Frontal cortex (tissue), 4 donors: ENCODE results near the gene FUBP1. TPM values are rescaled to one million over a fixed set of nuclear protein-coding genes. Genes with fewer than 3 reads are reported as not detected.

Experiments
- DNase-seq, 2 donors: peaks; one replicate each; pipeline ENCODE4 v3.0.0; 2012; ENCODE audit warnings: low spot score in 2 of 2
- FAIRE-seq: peaks from 2 replicates; lab custom pipeline; 2012; peaks lifted over from hg19 to GRCh38; lab: Jason Lieb, UNC
- small RNA-seq: library from RNA; depleted of rRNA; stranded (forward); fragments of <200 nt; gene quantifications from one replicate; pipeline ENCODE3, GENCODE V24; 2014
- total RNA-seq: library from RNA; depleted of rRNA; stranded (reverse); fragments of >200 nt; gene quantifications from one replicate; pipeline ENCODE4 v1.2.3, GENCODE V29; 2014
- donor health status: control.
- donor health status: control.
- donor health status: control.

FUBP1 gene
- total RNA-seq, 1 donor from 2014 or later, result 345 TPM

- DNase-seq (no peak), FAIRE-seq (no peak)
Observed at GRCh38 chr1:77899647-77900320, 79.1 kb downstream of the FUBP1 start.

Small RNAs within 50 kb of the gene (small RNA-seq; reads per million reads assigned to genes)
- 1.7 reads per million, percentile 79 among the genes with 10 or more reads in this experiment for gene AC103591.3

Other genes with a start within 250 kb of the FUBP1 start
- gene USP33, start 219.2 kb downstream of the FUBP1 start, total RNA-seq, result 259 TPM
- gene MIGA1, start 199.4 kb downstream of the FUBP1 start, total RNA-seq, result 24.1 TPM
- gene NEXN, start 90.4 kb downstream of the FUBP1 start, total RNA-seq, result under 0.01 TPM
- 30.6 TPM for gene DNAJB4, start 25.9 kb upstream of the FUBP1 start, total RNA-seq
- 0.41 TPM for gene GIPC2, start 66.9 kb upstream of the FUBP1 start, total RNA-seq